Diencephalon (tissue), 1 donor: ENCODE data around the gene ZNF615. TPM values are rescaled to one million over a fixed set of nuclear protein-coding genes. Genes with fewer than 3 reads are reported as not detected.

Experiments
- total RNA-seq: library from RNA; depleted of rRNA; stranded (reverse); fragments of >200 nt; gene quantifications from one replicate; pipeline ENCODE4 v1.2.3, GENCODE V29; 2014

Gene ZNF615
- 28.1 TPM for total RNA-seq

GRCh38 chr19:52007806-52008557 lies at the start of gene ZNF615:
Gene ZNF615 (minus strand): TSS chr19:52008211. CDS start chr19:52003711, 4,500 bp downstream.

GRCh38 chr19:52048555-52049501 lies 40.8 kb upstream of the ZNF615 start, which contains the start of gene ZNF432:
Gene ZNF432 (minus strand): TSS chr19:52048838. CDS start chr19:52046868, 1,970 bp downstream.

DNA sequence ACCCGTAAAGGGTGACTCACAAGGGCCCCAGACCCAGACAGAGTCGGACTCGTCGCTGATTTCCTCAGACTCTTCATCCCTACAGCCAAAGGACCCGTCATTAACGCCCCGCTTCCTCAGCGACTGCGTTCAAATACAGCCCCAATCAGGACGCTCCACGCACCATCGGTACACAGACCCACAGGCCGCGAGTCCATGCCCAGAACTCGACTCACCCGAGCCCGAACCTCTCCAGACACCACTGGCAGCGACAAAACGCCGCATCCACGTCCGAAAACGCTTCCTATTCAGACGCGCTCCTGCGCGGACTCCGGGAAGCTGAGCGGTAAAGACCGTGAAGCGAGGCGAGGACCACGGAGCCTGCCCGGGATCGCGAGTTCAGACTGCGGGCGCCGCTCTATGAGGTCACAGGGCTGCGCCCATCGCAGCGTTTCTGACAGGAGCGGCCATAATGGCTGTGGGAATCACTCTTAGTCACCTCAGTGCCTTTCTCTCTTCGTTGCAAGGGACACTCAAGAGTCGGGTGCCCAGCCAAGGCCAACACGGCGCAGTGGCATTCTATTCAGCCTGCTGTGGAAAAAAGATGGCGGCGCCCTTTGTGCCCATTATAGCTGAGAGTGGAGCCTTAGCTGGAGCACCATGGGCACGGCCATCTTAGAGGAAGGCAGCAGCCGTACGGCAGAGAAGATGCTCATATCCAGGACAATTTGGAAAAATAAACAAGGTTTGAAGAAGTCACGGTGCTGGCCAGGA lies 20.2 kb upstream of the ZNF615 start, which contains the start of gene ZNF614:
Gene ZNF614 (minus strand): TSS at position 353 of the 753 bp plus-strand sequence. CDS start 2,634 bp downstream, outside the sequence.

GRCh38 chr19:51986309-51987291 lies 21.4 kb downstream of the ZNF615 start, which contains the start of gene ZNF350:
Gene ZNF350 (minus strand): TSS chr19:51986840. CDS start chr19:51974360, 12,480 bp downstream.

Other genes starting within 250 kb of the ZNF615 start
- 0.92 TPM for gene FPR2, start 247.0 kb downstream of the ZNF615 start, total RNA-seq
- gene FPR3, start 213.1 kb downstream of the ZNF615 start, total RNA-seq = 0.46 TPM
- 64.8 TPM for gene ZNF577, start 120.3 kb downstream of the ZNF615 start, total RNA-seq
- 39.0 TPM for gene ZNF649, start 103.2 kb downstream of the ZNF615 start, total RNA-seq
- 10.4 TPM for gene ZNF613, start 80.7 kb downstream of the ZNF615 start, total RNA-seq
- 14.8 TPM for gene ZNF350, start 21.4 kb downstream of the ZNF615 start, total RNA-seq
- gene ZNF614, start 20.2 kb upstream of the ZNF615 start, total RNA-seq = 27.2 TPM
- 22.4 TPM for gene ZNF432, start 40.6 kb upstream of the ZNF615 start, total RNA-seq
- gene ZNF841, start 87.6 kb upstream of the ZNF615 start, total RNA-seq = 42.0 TPM
- gene ZNF616, start 131.7 kb upstream of the ZNF615 start, total RNA-seq = 23.3 TPM
- 34.6 TPM for gene ZNF836, start 163.4 kb upstream of the ZNF615 start, total RNA-seq
- 180 TPM for gene PPP2R1A, start 181.8 kb upstream of the ZNF615 start, total RNA-seq